GM18870 (cell line): ENCODE measurements around the gene MMADHC.
A peak's percentile ranks its signal among the peaks of the same experiment; 100 is the strongest.

ENCODE experiments used
- ATAC-seq: cut with Tn5 transposase; IDR thresholded peaks from one replicate; pipeline ENCODE4 v1.9.1; 2021; ENCODE audit warnings: moderate library complexity; ENCODE audit not compliant: unreplicated experiment

The MMADHC gene

GRCh38 chr2:149587220-149587949 lies at the start of gene MMADHC:
Gene MMADHC, minus strand, starts transcription at chr2:149587775. Its CDS starts 678 bp downstream, at chr2:149587097.
- peak; percentile 98 for ATAC-seq

DNA sequence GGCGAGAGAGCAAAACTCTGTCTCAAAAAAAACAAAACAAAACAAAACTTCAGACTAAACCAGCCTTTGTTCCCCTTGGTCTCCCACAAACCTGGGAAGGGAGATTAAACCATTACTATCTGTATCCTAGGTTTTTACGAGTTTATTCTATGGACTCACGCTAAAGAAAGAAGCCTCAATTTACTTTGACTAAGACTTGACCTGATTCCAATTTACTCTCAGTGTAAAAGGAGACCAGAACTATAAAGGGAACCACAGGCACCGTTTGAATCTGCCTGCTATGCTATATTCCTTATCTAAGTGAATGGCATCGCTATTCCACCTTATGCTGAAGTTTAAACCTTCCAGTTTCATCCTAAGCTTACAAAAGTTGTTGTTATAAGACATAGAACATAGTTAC lies 46.5 kb upstream of the MMADHC start:
- ATAC-seq, result no peak

DNA sequence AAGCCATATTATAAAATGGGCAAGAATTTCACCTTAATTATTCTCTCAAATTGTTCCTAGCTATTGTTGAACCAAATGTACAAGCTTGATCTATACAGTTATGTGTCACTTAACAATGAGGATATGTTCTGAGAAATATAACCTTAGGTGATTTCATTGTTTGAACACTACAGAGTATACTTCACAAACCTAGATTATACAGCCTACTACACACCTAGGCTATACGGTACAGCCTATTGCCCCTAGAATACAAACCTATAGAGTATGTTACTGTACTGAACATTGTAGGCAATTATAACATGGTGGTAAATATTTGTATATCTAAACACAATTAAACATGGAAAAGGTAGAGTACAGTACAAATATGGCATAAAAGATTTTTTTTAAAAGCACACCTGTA lies 42.9 kb upstream of the MMADHC start:
- no peak for ATAC-seq

DNA sequence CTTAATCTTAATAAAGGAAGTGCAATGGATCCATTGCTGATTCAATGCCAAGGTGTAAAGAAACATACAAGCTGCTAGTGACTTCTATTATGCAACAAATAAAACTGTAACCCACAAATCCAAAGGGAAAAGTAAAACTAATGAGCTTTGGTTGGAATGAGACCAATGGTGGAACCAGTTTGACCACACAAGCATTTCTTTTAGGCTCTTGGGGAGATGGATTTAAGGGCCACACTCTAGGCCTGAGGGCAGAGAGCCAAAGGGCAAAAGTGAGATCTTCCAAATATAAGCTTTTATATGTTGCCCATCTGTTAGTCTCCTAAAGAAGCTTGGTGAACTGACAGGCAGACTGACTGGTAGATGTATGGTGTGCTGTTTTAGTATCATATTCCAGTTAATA lies 41.5 kb upstream of the MMADHC start:
- ATAC-seq, result no peak

- no peak for ATAC-seq
Observed at GRCh38 chr2:149627111-149627801, 39.7 kb upstream of the MMADHC start.

DNA sequence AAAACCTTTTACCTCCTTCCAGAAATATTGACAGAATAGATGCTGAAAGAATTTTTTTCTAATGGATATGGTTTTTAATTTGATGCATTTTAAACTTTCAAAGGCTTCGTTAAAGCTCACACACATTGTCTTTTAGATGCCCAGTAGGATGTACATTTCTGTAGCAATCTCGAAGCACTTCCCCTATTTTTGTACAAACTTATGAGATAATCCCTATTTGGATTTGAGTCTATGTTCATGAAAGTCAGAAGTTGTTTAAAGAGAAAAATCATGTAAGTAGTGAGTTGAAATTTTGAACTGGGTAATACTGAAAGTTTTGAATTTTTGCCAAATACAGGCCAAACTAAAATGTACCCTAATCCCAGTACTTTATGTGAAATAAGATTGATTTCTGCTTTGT lies 38.1 kb upstream of the MMADHC start:
- no peak for ATAC-seq

GRCh38 chr2:149625271-149625670 lies 37.7 kb upstream of the MMADHC start:
- no peak for ATAC-seq

GRCh38 chr2:149622343-149622742 lies 34.8 kb upstream of the MMADHC start:
- ATAC-seq, result peak; percentile 59

- no peak for ATAC-seq
Observed at GRCh38 chr2:149617476-149617875, 29.9 kb upstream of the MMADHC start.

- ATAC-seq, result no peak
Observed at GRCh38 chr2:149616681-149617456, 29.3 kb upstream of the MMADHC start.

DNA sequence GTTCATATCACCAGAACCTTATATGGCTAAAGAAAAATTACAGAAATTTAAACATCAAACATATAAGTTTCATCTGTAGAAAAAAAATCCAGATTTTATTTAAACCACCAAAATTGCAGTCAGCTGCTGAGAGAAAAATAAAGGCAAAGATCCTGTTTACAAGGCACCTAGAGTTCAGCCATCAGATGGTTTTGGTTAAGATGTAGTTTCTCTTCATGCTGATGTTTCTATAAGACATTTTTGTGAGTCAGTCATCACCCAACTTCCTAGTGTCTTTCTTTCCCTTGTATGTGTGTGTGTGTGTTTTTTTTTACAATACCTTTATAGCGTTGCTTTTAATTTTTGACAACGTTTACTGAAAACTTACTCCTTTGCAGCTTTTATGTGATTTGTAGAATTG lies 26.1 kb upstream of the MMADHC start:
- ATAC-seq, result no peak

DNA sequence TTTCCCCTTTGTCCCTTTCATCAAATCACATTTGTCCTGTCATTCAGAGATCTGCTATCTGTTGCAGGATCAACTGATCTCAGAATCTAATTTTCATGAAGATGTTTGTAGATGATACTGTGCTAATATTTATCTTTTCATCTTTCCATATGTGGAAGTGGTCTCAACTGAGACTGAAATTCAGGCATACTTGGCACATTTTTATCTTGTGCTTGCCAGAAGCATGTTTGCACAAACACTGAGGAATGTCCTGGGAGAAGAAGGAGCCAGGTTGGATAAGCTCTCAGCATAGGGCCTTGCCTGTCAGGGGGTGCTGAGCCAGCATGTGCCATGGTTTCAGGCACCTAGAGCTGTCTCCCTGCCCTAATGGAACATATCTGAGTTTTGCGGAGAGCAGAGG lies 24.5 kb upstream of the MMADHC start:
- no peak for ATAC-seq

- no peak for ATAC-seq
Observed at GRCh38 chr2:149611100-149611820, 23.7 kb upstream of the MMADHC start.

DNA sequence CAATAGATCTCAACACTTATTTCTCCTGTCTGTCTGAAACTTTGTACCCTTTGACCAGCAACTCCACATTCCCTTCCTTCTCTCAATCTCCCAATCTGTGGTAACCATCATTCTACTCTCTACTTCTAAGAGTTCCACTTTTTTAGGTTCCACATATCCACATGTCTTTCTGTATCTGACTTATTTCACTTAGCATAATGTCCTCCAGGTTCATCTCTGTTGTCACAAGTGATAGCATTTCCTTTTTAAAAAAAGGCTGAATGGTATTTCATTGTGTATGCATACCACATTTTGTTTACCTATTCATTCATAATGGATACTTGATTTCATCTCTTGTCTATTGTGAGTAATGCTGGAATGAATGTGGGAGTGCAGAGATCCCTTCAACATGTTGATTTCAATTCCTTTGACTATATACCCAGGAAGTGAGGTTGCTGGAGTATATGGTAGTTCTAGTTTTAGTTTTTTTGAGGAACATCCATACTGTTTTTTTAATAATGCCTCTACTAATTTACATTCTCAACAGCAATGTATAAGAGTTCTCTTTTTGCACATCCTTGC lies 18.8 kb upstream of the MMADHC start:
- no peak for ATAC-seq

DNA sequence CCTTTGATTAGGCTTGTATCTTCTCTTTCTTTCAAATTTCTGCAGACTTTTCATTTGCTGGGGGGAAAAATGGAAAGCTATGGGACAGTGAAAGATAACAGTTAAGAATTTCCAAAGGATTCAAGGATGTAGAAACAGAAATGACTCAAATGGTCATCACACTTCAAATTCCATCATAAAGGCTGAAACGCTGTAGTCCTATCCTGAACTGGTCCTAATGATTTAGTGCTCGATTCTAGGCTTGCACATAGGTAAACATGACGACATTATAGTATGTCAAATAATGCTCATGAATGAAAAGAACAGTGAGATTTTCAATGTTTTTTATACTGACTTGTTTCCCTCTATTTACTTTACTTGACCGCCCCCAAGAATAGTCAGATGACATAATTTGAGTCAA lies 15.7 kb upstream of the MMADHC start:
- ATAC-seq, result no peak

DNA sequence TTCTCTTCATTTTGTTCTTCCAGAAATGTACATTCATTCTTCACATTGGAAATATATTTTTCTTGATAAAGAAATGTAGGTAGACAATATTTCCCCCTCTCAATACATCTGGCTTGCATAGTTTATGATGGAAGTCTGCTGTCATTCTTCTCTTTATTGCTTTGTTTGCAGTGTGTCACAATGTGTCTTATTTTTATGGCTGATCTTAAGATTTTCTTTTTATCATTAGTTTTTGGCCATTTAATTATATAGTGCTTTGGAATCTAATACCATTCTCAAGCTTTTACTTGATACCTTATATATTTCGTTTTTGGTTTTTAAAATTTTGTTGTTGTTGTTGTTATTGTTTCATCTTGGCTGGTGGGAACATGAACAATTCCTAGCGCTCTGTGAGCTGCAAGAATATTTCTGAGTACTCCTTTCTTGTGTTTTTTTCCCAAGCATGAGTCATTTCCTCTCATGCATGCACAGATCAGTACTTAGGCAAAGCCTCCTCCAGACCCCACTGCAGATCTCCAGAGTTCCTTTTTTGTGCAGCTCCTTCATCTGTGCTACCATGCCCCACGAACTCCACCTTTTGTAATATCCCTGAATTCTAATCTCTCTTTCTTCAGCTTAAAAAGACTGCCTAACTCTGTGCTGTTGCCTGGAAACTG lies 13.7 kb upstream of the MMADHC start:
- ATAC-seq, result no peak

DNA sequence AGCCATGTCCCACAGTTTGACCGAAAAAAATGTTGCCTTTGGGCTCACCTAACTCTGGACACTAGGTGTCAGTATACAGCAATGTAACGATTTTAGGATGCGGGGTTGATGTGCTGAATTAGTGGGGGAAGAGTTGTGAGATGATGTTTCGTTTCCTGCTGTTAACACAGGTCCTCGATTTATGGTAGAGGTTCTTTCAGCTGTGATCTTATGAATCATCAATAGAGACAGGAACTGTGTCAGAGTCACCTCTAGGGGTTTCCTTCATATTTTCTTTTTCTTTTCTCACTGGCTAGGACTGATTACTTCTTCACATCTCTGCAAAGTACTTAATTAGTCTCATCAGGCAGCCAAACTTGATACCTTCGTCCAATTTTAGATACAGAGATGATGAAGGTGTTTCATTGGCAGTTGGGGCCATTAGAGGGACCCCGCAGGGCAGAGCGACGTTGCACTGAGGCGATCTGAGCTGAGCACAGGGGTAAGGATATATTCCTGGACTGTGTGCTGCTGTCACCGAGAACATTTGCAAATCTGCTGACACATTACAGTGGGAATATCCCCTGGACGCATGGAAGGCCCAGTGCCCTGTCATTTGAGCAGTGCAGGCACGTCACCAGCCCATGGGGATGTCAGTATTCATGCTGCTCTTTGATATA lies 10.2 kb upstream of the MMADHC start:
- ATAC-seq, result peak; percentile 99

- ATAC-seq, result no peak
Observed at GRCh38 chr2:149597050-149597667, 9.6 kb upstream of the MMADHC start.

DNA sequence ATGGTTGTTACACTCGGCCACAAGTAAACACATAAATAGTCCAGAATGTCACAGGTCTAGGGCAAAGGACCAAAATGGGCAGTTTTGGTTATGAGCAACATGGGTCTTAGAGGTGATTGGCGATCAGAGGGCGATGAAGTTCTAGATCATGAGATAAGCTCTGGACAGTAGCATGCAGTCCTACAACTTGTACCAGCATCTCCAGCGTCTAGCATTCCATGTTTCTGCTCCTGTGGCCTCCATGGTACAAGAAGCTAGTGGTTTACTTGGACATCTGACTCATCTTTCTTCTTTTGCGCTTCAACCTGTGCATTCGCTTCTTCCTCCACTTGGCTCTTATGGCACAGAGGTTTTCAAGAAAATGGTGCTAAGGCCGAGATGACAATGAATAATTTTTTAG lies 8.9 kb upstream of the MMADHC start:
- no peak for ATAC-seq
